Choroid plexus epithelial cell (primary cell): Measurements from ENCODE around the gene HOXB4.

ENCODE experiments used
- DNase-seq: peaks from one replicate; pipeline ENCODE4 v3.0.0-alpha.2; 2010; ENCODE audit warnings: low read depth
- H3K4me3 ChIP-seq: 2 replicates; pipeline ENCODE4 v1.5.1; 2011; ENCODE audit warnings: low read depth, mild to moderate bottlenecking, control low read depth, low read length, moderate library complexity
- TF ChIP-seq, protein P1 (sequence below): conservative IDR thresholded peaks from 2 replicates; pipeline ENCODE4 v1.5.1; 2011; ENCODE audit warnings: low read depth, mild to moderate bottlenecking, control low read depth, inconsistent platforms, low read length, moderate library complexity

The HOXB4 gene

GRCh38 chr17:48530887-48531272 lies 47.3 kb downstream of the HOXB4 start, which contains the start of gene HOXB1:
HOXB1 (minus strand) TSS chr17:48531011; CDS start chr17:48530904, 107 bp downstream.
- TF ChIP-seq, protein P1, sequence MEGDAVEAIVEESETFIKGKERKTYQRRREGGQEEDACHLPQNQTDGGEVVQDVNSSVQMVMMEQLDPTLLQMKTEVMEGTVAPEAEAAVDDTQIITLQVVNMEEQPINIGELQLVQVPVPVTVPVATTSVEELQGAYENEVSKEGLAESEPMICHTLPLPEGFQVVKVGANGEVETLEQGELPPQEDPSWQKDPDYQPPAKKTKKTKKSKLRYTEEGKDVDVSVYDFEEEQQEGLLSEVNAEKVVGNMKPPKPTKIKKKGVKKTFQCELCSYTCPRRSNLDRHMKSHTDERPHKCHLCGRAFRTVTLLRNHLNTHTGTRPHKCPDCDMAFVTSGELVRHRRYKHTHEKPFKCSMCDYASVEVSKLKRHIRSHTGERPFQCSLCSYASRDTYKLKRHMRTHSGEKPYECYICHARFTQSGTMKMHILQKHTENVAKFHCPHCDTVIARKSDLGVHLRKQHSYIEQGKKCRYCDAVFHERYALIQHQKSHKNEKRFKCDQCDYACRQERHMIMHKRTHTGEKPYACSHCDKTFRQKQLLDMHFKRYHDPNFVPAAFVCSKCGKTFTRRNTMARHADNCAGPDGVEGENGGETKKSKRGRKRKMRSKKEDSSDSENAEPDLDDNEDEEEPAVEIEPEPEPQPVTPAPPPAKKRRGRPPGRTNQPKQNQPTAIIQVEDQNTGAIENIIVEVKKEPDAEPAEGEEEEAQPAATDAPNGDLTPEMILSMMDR, result no peak
- no peak within 1 kb of the TSS for H3K4me3 ChIP-seq
- DNase-seq, result no peak

GRCh38 chr17:48530208-48530886 lies 47.8 kb downstream of the HOXB4 start:
- DNase-seq, result no peak
- TF ChIP-seq, protein P1, result no peak
- H3K4me3 ChIP-seq, result no peak overlapping the region

DNA sequence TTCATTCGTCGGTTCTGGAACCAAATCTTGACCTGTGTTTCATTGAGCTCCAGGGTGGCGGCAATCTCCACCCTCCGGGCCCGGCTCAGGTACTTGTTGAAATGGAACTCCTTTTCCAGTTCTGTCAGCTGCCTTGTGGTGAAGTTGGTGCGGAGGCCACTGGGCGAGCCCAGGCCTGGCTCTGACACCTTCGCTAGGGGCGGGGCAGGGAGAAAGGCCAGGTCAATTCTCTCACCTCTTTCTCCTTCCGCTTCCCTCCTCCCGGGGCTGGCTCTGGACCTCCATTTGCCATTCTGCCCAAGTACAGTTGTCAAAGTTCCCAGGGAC lies 48.5 kb downstream of the HOXB4 start:
- H3K4me3 ChIP-seq, result no peak overlapping the region
- DNase-seq, result no peak
- TF ChIP-seq, protein P1, result no peak

- no peak overlapping the region for H3K4me3 ChIP-seq
- TF ChIP-seq, protein P1, result no peak
- DNase-seq, result no peak
These were observed 49.0 kb downstream of the HOXB4 start for GRCh38 chr17:48528936-48529682.

GRCh38 chr17:48528153-48528935 lies 49.8 kb downstream of the HOXB4 start:
- TF ChIP-seq, protein P1, result no peak
- H3K4me3 ChIP-seq, result no peak overlapping the region
- DNase-seq, result no peak

- H3K4me3 ChIP-seq, result no peak overlapping the region
- no peak for DNase-seq
- TF ChIP-seq, protein P1, result no peak
These were observed 50.6 kb downstream of the HOXB4 start for GRCh38 chr17:48527547-48527932.
